Epidermal melanocyte (primary cell): ENCODE results near the gene ALDH3B1.

Experiments used
- DNase-seq: peaks from one replicate; pipeline ENCODE4 v3.0.0; 2011; ENCODE audit warnings: low spot score; ENCODE audit not compliant: insufficient read length

Gene ALDH3B1

DNA sequence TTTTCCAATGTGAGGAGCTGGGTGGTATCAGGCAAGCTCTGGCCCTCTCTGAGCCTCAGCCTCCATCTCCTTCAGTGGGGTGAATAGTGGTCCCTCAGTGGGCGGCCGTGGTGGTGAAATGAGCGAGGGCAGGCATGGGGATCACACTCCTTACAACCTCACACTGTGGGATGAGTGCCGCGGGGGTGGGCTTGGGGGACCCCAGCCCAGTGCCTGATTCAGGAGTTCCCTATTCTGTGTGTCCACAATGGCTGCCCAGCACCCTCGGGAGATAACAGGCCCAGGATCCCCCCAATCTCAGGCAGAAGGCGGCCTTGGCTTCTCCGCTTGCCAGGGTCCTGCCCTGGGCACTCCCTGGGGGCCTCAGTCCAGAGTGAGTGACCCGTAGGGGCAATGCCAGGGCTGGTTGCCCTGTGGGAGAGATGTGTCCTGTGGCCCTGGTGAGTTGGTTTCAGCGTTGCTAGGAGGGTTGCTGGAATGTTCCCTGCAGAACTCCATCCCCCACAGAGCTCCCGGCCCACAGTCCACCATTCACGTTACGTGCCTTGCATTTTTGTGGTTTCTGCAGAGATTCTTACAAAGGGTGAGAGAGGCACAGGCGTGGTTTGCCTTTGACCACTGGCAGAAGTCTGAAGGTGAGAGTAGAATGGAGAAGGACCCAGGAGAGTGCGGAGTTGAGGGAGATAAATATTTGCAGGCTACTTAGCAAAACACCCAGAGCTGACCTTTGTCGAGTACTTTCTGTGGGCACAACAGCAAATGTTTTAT lies 2.9 kb downstream of the ALDH3B1 start:
- DNase-seq: peak; percentile 75

GRCh38 chr11:68013611-68014156 lies 3.6 kb downstream of the ALDH3B1 start:
- DNase-seq: no peak

- no peak for DNase-seq
These were observed 4.2 kb downstream of the ALDH3B1 start for GRCh38 chr11:68014157-68014946.

DNA sequence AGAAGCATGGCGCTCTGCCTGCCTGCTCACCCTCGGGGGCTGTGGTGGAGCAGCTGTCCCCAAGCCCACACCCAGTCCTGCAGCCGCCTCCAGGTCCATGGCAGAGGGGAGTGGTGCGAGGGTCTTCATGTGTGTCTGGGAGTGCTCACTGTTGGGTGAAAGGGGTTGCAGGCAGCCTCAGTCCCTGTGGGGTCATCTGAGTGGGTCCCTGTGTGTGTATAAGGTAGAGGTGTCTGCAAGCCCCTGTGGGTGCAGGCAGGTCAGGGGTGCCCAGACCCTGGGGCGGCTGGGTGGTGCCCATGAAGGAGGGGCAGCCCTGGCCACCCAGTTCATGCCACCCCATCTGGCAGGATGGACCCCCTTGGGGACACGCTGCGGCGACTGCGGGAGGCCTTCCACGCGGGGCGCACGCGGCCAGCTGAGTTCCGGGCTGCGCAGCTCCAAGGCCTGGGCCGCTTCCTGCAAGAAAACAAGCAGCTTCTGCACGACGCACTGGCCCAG lies 4.9 kb downstream of the ALDH3B1 start:
- no peak for DNase-seq

DNA sequence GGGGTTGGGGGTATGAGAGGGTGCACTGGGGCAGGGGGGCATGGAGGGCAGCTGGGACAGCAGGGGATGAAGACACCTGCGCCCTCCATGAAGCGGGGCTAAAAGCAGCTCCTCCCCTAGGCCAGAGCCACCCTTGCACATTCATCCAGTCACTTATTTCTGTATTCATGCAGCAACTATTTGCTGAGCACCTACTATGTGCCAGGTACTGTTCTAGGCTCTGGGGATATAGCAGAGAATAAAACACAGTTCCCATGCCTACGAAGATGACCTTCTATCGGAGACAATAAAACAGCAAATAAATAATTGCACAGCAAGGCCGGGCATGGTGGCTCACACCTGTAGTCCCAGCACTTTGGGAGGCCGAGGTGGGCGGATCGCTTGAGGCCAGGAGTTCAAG lies 5.3 kb downstream of the ALDH3B1 start:
- no peak for DNase-seq

GRCh38 chr11:68016161-68016903 lies 6.2 kb downstream of the ALDH3B1 start:
- DNase-seq: no peak

GRCh38 chr11:68016904-68017817 lies 7.0 kb downstream of the ALDH3B1 start:
- peak; percentile 75 for DNase-seq

DNA sequence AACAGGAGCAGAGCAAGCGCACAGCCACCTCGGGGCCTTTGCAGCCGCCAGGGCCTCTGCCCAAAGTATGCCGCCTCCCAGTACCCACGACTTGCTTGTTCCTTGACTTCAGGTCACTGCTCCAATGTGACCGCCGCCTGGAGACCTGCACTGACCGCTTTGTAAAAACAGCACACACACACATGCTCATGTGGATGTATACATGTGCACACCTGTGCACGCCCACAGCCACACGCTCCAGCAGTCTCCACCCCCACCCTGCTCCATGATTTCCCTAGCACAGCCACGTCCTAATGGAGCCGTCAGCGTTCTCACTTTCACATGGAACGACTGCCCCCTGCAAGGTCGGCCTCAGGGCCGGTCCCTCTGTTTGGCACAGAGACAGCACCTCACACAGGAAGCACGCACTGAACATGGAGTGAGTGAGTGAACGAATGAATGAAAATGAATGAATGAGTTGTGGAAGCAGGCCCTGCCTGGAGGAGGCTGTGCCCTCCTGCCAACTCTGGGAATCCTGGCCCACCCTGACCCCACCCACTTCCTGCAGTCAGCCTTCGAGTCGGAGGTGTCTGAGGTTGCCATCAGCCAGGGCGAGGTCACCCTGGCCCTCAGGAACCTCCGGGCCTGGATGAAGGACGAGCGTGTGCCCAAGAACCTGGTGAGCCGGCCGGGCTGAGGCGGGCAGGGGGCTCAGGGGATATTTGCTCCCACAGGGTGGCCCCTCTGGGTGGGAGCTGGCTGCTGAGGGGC lies 8.0 kb downstream of the ALDH3B1 start:
- DNase-seq: no peak

DNA sequence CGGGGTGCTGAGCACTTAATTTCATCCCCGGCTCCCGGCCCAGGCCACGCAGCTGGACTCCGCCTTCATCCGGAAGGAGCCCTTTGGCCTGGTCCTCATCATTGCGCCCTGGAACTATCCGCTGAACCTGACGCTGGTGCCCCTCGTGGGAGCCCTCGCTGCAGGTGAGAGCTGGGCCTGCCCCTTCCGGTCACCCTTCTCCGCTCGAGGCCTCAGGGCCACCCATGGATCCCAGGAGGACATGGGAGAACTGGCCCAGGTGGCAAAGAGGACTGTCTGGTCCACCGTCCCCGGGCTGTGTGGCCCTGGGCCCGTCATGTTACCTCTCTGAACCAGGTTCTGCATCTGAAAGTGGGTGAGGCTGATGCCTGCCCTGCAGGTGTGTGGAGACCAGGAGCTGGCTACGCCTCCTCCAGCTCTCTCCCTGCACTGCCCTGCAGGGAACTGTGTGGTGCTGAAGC lies 8.6 kb downstream of the ALDH3B1 start:
- no peak for DNase-seq

- DNase-seq: no peak
These were observed 9.4 kb downstream of the ALDH3B1 start for GRCh38 chr11:68019486-68019885.

GRCh38 chr11:68020575-68020974 lies 10.4 kb downstream of the ALDH3B1 start:
- DNase-seq: no peak

- DNase-seq: no peak
These were observed 11.2 kb downstream of the ALDH3B1 start for GRCh38 chr11:68021167-68021787.

DNA sequence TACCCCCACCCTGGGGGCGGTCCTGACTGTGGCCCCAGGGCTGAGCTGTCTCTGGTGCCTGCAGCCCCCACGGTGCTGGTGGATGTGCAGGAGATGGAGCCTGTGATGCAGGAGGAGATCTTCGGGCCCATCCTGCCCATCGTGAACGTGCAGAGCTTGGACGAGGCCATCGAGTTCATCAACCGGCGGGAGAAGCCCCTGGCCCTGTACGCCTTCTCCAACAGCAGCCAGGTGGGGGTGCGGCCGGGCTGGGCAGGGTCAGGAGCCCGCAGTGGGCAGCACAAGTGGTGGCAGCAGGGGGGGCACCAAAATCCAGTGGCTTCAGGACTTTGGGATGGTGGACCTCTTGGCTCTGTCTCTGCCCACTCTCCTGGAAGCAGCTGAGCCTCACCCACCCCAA lies 12.4 kb downstream of the ALDH3B1 start:
- no peak for DNase-seq

DNA sequence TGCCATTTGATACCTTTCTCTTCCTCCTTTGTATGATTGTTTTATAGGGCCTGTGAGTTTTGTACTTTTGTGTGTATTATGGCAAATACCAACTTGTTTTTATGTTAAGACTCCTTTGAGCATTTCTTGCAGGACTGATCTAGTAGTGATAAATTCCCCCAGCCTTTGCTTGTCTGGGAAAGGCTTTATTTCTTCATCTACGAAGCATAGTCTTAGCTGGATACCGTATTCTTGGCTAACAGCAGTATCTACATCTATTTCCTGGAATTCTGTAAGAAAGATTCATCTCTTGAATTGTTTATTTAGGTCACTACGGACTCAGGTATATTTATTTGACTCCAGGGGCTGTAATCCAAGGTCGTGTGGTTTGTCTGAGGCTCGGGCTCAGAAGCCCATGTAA lies 14.4 kb downstream of the ALDH3B1 start:
- no peak for DNase-seq

DNA sequence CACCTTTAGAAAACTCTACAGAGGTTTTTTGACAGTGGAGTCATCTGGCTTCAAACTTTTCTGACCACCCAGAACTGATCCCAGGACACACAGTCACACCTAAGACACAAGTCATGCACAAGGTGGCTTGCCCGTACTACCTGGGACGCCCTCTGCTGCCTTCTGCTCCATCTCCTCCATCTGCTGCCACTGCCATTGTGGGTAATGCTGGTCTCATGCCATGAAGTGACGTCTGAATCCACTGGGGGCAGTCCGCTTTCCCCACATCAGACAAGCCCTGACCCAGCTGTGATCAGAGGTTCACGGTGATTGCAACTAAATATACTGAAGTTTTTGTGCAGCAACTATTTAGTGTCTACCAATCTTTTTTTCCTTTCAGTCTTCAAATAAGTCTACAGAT lies 14.9 kb downstream of the ALDH3B1 start:
- DNase-seq: no peak

DNA sequence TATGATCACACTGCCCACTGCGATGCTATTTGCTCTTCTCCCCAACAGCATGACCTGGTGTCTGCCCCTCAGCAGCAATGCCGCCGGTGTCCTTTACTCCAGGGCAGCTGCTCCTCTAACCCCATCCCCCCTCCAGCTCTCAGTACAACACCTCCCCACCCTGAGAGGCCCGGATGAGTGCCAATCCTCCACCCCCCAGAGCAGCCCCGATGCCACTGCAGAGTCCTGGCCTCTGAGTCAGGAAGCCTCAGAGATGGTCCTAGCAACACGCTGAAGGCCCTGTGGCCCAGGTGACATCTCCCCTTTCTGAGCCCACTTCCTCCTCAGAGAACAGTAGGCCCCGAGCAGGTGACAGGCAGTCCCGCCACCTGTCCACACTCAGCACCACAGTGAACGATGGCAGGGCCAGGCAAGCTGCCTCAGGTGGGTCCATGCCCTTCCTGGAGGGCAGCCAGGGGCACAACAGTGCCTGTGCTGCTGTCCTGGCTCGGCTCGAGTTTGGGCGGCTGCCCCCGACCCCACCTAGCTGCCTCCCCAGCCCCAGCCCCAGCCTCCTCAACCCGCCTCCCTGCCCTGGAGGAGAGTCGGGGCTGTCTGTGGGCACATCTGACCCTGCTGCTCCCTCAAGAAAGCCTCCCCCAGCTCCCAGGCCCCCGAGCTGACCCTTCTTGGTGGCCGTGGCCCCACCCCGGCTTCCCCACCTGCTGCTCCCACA lies 16.4 kb downstream of the ALDH3B1 start:
- no peak for DNase-seq

GRCh38 chr11:68027667-68028066 lies 17.5 kb downstream of the ALDH3B1 start:
- DNase-seq: no peak

DNA sequence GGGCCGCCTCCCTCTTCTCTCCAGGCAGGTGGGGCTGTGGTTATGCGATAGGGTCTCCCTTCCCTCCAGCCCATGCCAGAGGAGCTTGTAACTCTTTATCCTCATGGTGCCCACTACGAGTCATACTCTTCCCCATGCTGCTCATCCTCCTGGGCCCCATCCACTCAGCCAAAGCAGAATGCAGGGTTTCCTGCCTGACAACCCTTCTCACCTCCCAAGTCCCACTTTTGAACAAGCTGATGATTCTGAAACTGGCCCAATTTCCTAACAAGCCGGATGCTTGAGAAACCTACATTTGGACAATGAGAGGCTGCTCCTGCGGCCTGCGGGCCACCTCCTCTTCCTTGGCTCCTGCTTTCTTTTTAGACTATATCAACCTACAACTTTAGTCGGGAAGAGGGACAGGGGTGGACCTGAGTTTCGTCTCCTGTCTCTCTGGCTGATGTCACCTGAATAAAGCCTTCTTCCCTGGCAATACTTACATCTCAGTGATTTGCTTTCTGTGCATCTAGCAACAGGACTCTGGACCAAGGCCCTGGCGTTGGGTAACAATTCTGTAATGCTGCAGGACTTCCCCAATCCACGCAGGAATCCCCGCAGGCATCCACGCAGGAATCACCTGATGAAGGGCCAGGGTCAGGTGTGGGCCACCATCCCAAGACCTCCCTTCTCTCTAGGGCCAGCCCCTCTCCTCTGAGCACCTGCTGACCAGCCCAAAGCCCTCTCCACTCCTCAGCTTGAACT lies 18.8 kb downstream of the ALDH3B1 start:
- no peak for DNase-seq
